Testis (tissue), 2 donors: Measurements from ENCODE around the gene RUNX3.

Experiments used
- CTCF ChIP-seq, 3 experiments: fragments of 450-650 bp in 2 of 3; fragments of 200-600 bp in 1 of 3; sonication (generic) in 1 of 3; IDR thresholded peaks; one replicate each; pipeline ENCODE4 v1.5.1; 2016 to 2019; ENCODE audit warnings: antibody characterized with exemption in 3 of 3, mild to moderate bottlenecking in 2 of 3, moderate library complexity in 1 of 3
- POLR2A ChIP-seq: fragments of 450-650 bp; IDR thresholded peaks from one replicate; pipeline ENCODE4 v1.6.1; 2017; ENCODE audit warnings: antibody characterized with exemption, mild to moderate bottlenecking, moderate library complexity

- TF ChIP-seq POLR2A (no peak), CTCF (IDR thresholded peaks at IDR 0.05) (no peak)
Measured at GRCh38 chr1:24941564-24941963, 11.5 kb upstream of the RUNX3 start.
